ENCODE results near the gene NLRP4.
"Not testable (repeated sequence)": the region's sequence is repeated elsewhere in the genome, so short reads cannot be mapped to it uniquely, and the experiment has no call there.

The NLRP4 gene

GRCh38 chr19:55913643-55914268 lies 77.4 kb downstream of the NLRP4 start:
- Histone ChIP-seq H3K9me3 (ENCODE audit: control insufficient read depth, low read length) (peaks cover 56% of the 10 kb centered on the region), H3K27ac (ENCODE audit: low read depth, low read length, severe bottlenecking) (no peak overlapping the region), H3K4me1 (ENCODE audit: control insufficient read depth, insufficient read depth, low read length, poor library complexity, severe bottlenecking) (no peaks in the 10 kb centered on the region), H3K4me3 (ENCODE audit: extremely low read depth, insufficient read depth, low read length, poor library complexity, severe bottlenecking) (no peak overlapping the region), H3K36me3 (ENCODE audit: control insufficient read depth, insufficient read depth, low read length) (no peaks in the 10 kb centered on the region)
- 52 to 59% methylated on average over 6 to 8 of the region's 9 CpGs for WGBS, 2 experiments (ENCODE audit: insufficient coverage in 2 of 2)

- 36 to 48% methylated on average over 1 to 4 of the region's 5 CpGs for WGBS, 2 experiments (ENCODE audit: insufficient coverage in 2 of 2)
- H3K36me3 ChIP-seq (ENCODE audit: control insufficient read depth, insufficient read depth, low read length) = no peaks in the 10 kb centered on the region
- H3K9me3 ChIP-seq (ENCODE audit: control insufficient read depth, low read length) = peaks cover 41% of the 10 kb centered on the region
- no peak overlapping the region for H3K27ac ChIP-seq (ENCODE audit: low read depth, low read length, severe bottlenecking)
- no peak overlapping the region for H3K4me3 ChIP-seq (ENCODE audit: extremely low read depth, insufficient read depth, low read length, poor library complexity, severe bottlenecking)
- H3K4me1 ChIP-seq (ENCODE audit: control insufficient read depth, insufficient read depth, low read length, poor library complexity, severe bottlenecking) = no peaks in the 10 kb centered on the region
Observed at GRCh38 chr19:55923556-55923955, 87.2 kb downstream of the NLRP4 start.

- no peak overlapping the region for H3K4me3 ChIP-seq (ENCODE audit: extremely low read depth, insufficient read depth, low read length, poor library complexity, severe bottlenecking)
- H3K27ac ChIP-seq (ENCODE audit: low read depth, low read length, severe bottlenecking) = no peak overlapping the region
- H3K36me3 ChIP-seq (ENCODE audit: control insufficient read depth, insufficient read depth, low read length) = no peaks in the 10 kb centered on the region
- no peaks in the 10 kb centered on the region for H3K4me1 ChIP-seq (ENCODE audit: control insufficient read depth, insufficient read depth, low read length, poor library complexity, severe bottlenecking)
- 65 to 73% methylated on average over 5 to 6 of the region's 8 CpGs for WGBS, 2 experiments (ENCODE audit: insufficient coverage in 2 of 2)
- H3K9me3 ChIP-seq (ENCODE audit: control insufficient read depth, low read length) = peaks cover 43% of the 10 kb centered on the region
Observed at GRCh38 chr19:55927991-55928390, 91.7 kb downstream of the NLRP4 start.

GRCh38 chr19:55929258-55929657 lies 92.9 kb downstream of the NLRP4 start:
- not testable (repeated sequence) for H3K4me1 ChIP-seq (ENCODE audit: control insufficient read depth, insufficient read depth, low read length, poor library complexity, severe bottlenecking); H3K4me3 ChIP-seq (ENCODE audit: extremely low read depth, insufficient read depth, low read length, poor library complexity, severe bottlenecking); H3K36me3 ChIP-seq (ENCODE audit: control insufficient read depth, insufficient read depth, low read length); H3K27ac ChIP-seq (ENCODE audit: low read depth, low read length, severe bottlenecking)
- peaks cover 51% of the 10 kb centered on the region for H3K9me3 ChIP-seq (ENCODE audit: control insufficient read depth, low read length)
- 50 to 93% methylated on average over 1 to 3 of the region's 5 CpGs for WGBS, 2 experiments (ENCODE audit: insufficient coverage in 2 of 2)

GRCh38 chr19:55930996-55931515 lies 94.7 kb downstream of the NLRP4 start:
- Histone ChIP-seq H3K36me3 (ENCODE audit: control insufficient read depth, insufficient read depth, low read length) (no peaks in the 10 kb centered on the region), H3K9me3 (ENCODE audit: control insufficient read depth, low read length) (peaks cover 50% of the 10 kb centered on the region), H3K4me1 (ENCODE audit: control insufficient read depth, insufficient read depth, low read length, poor library complexity, severe bottlenecking) (no peaks in the 10 kb centered on the region), H3K27ac (ENCODE audit: low read depth, low read length, severe bottlenecking) (no peak overlapping the region), H3K4me3 (ENCODE audit: extremely low read depth, insufficient read depth, low read length, poor library complexity, severe bottlenecking) (no peak overlapping the region)
- 77 to 84% methylated on average over 10 to 14 of the region's 14 CpGs for WGBS, 2 experiments (ENCODE audit: insufficient coverage in 2 of 2)

Data from mesodermal cell (in vitro differentiated cells).